Activated CD8-positive, alpha-beta memory T cell treated with anti-CD3 and anti-CD28 coated beads, Interleukin-2, amount 10 ng/mL, durations not matched to agents 7 days and 5 days (primary cell): ENCODE measurements around the gene TP53BP2. TPM values are rescaled to one million over a fixed set of nuclear protein-coding genes. Genes with fewer than 3 reads are reported as not detected.
"Not testable (repeated sequence)": the region's sequence is repeated elsewhere in the genome, so short reads cannot be mapped to it uniquely, and the experiment has no call there.

Experiments
- ATAC-seq: fragments of 150-1000 bp; cut with Tn5 transposase; one replicate; pipeline ENCODE4 v1.10.0; 2021; ENCODE audit warnings: moderate library complexity
- CTCF ChIA-PET: fragments of 350-600 bp; sonication (Branson Sonifier 250); formaldehyde crosslinking; loops from one replicate; lab custom pipeline; 2021; ENCODE audit warnings: antibody characterized with exemption; lab: Charles Lee
- DNase-seq: peaks from one replicate; pipeline ENCODE4 v3.0.0-alpha.2; 2020
- H3K27ac Mint-ChIP-seq: one replicate; pipeline ENCODE4 v1.8.0; 2021; ENCODE audit warnings: mild to moderate bottlenecking, mixed read lengths
- H3K27me3 Mint-ChIP-seq: one replicate; pipeline ENCODE4 v1.8.0; 2021; ENCODE audit warnings: mixed read lengths
- H3K36me3 Mint-ChIP-seq: one replicate; pipeline ENCODE4 v1.8.0; 2021; ENCODE audit warnings: mild to moderate bottlenecking, mixed read lengths
- H3K4me1 Mint-ChIP-seq: one replicate; pipeline ENCODE4 v1.8.0; 2021; ENCODE audit warnings: mixed read lengths
- H3K4me3 Mint-ChIP-seq: one replicate; pipeline ENCODE4 v1.8.0; 2021; ENCODE audit warnings: mild to moderate bottlenecking, moderate library complexity, mixed read lengths
- H3K9me3 Mint-ChIP-seq: one replicate; pipeline ENCODE4 v1.8.0; 2022; ENCODE audit warnings: low read depth, mixed read lengths
- total RNA-seq, 2 experiments: library from RNA; stranded (reverse); gene quantifications; one replicate each; pipeline ENCODE4 v1.2.3, GENCODE V29; 2021

Gene TP53BP2
- total RNA-seq, 2 experiments from 2014 or later = 35.8 to 39.6 TPM

GRCh38 chr1:223870617-223871574 is 25.1 kb upstream of the TP53BP2 start:
- Mint-ChIP-seq H3K4me3 (no peak overlapping the region), H3K9me3 (no peaks in the 10 kb centered on the region), H3K4me1 (no peaks in the 10 kb centered on the region), H3K27me3 (peaks cover 37% of the 10 kb centered on the region), H3K27ac (no peak overlapping the region), H3K36me3 (no peaks in the 10 kb centered on the region)
- DNase-seq = no peak
- no peak for ATAC-seq
- CTCF ChIA-PET = interaction anchor here (0.9 kb wide), 1 partner anchor 27 kb away, joined by 3 read pairs; no protein-coding TSS in a partner anchor

- H3K4me3 Mint-ChIP-seq, DNase-seq, CTCF ChIA-PET, H3K4me1 Mint-ChIP-seq, H3K9me3 Mint-ChIP-seq, ATAC-seq, H3K36me3 Mint-ChIP-seq, H3K27ac Mint-ChIP-seq: not testable (repeated sequence)
- H3K27me3 Mint-ChIP-seq = peaks cover 54% of the 10 kb centered on the region
Measured at GRCh38 chr1:223864599-223865368, 19.0 kb upstream of the TP53BP2 start.

GRCh38 chr1:223864084-223864483 is 18.3 kb upstream of the TP53BP2 start:
- no peaks in the 10 kb centered on the region for H3K4me1 Mint-ChIP-seq
- H3K9me3 Mint-ChIP-seq = no peaks in the 10 kb centered on the region
- no peaks in the 10 kb centered on the region for H3K36me3 Mint-ChIP-seq
- ATAC-seq = no peak
- H3K27me3 Mint-ChIP-seq = peaks cover 55% of the 10 kb centered on the region
- no peak overlapping the region for H3K27ac Mint-ChIP-seq
- H3K4me3 Mint-ChIP-seq = no peak overlapping the region
- CTCF ChIA-PET = no interaction called here
- DNase-seq = no peak

GRCh38 chr1:223861904-223862303 is 16.2 kb upstream of the TP53BP2 start:
- no peaks in the 10 kb centered on the region for H3K36me3 Mint-ChIP-seq
- H3K4me1 Mint-ChIP-seq = no peaks in the 10 kb centered on the region
- DNase-seq (no peak), ATAC-seq (no peak)
- CTCF ChIA-PET = no interaction called here
- H3K9me3 Mint-ChIP-seq = no peaks in the 10 kb centered on the region
- peaks cover 40% of the 10 kb centered on the region for H3K27me3 Mint-ChIP-seq
- no peak overlapping the region for H3K27ac Mint-ChIP-seq
- no peak overlapping the region for H3K4me3 Mint-ChIP-seq

GRCh38 chr1:223860051-223860622 is 14.4 kb upstream of the TP53BP2 start:
- Mint-ChIP-seq H3K36me3 (no peaks in the 10 kb centered on the region), H3K27ac (no peak overlapping the region), H3K27me3 (peaks cover 29% of the 10 kb centered on the region), H3K4me1 (no peaks in the 10 kb centered on the region), H3K9me3 (no peaks in the 10 kb centered on the region), H3K4me3 (no peak overlapping the region)
- CTCF ChIA-PET = no interaction called here
- DNase-seq = no peak
- no peak for ATAC-seq

- H3K4me3 Mint-ChIP-seq = no peak overlapping the region
- no peaks in the 10 kb centered on the region for H3K36me3 Mint-ChIP-seq
- DNase-seq (no peak), ATAC-seq (no peak)
- CTCF ChIA-PET = no interaction called here
- no peaks in the 10 kb centered on the region for H3K9me3 Mint-ChIP-seq
- H3K4me1 Mint-ChIP-seq = no peaks in the 10 kb centered on the region
- H3K27ac Mint-ChIP-seq = no peak overlapping the region
- H3K27me3 Mint-ChIP-seq = peaks cover 29% of the 10 kb centered on the region
Measured at GRCh38 chr1:223859058-223859457, 13.3 kb upstream of the TP53BP2 start.

GRCh38 chr1:223856386-223856785 is 10.6 kb upstream of the TP53BP2 start:
- Mint-ChIP-seq H3K27ac (no peak overlapping the region), H3K36me3 (no peaks in the 10 kb centered on the region), H3K27me3 (peaks cover 24% of the 10 kb centered on the region), H3K4me1 (peaks cover 6% of the 10 kb centered on the region), H3K4me3 (no peak overlapping the region), H3K9me3 (no peaks in the 10 kb centered on the region)
- no peak for ATAC-seq
- CTCF ChIA-PET = no interaction called here
- no peak for DNase-seq

- H3K4me1 Mint-ChIP-seq = peaks cover 7% of the 10 kb centered on the region
- DNase-seq = no peak
- peaks cover 7% of the 10 kb centered on the region for H3K36me3 Mint-ChIP-seq
- H3K4me3 Mint-ChIP-seq = no peak overlapping the region
- no peak for ATAC-seq
- CTCF ChIA-PET = interaction anchor here (0.7 to 1.0 kb wide), 2 partner anchors 33 to 42 kb away, joined by 3 to 4 read pairs; no protein-coding TSS in a partner anchor
- no peak overlapping the region for H3K27ac Mint-ChIP-seq
- peaks cover 4% of the 10 kb centered on the region for H3K9me3 Mint-ChIP-seq
- no peaks in the 10 kb centered on the region for H3K27me3 Mint-ChIP-seq
Measured at GRCh38 chr1:223853748-223854147, 8.0 kb upstream of the TP53BP2 start.

GRCh38 chr1:223853275-223853674 is 7.5 kb upstream of the TP53BP2 start:
- no peaks in the 10 kb centered on the region for H3K27me3 Mint-ChIP-seq
- ATAC-seq (no peak), DNase-seq (no peak)
- peaks cover 7% of the 10 kb centered on the region for H3K4me1 Mint-ChIP-seq
- CTCF ChIA-PET = interaction anchor here (0.7 to 1.0 kb wide), 2 partner anchors 33 to 41 kb away, joined by 3 to 4 read pairs; no protein-coding TSS in a partner anchor
- peaks cover 4% of the 10 kb centered on the region for H3K9me3 Mint-ChIP-seq
- peaks cover 9% of the 10 kb centered on the region for H3K36me3 Mint-ChIP-seq
- no peak overlapping the region for H3K4me3 Mint-ChIP-seq
- no peak overlapping the region for H3K27ac Mint-ChIP-seq

GRCh38 chr1:223852337-223852736 is 6.6 kb upstream of the TP53BP2 start:
- no peak for DNase-seq

GRCh38 chr1:223849352-223850254 is 3.9 kb upstream of the TP53BP2 start:
- no peak for DNase-seq
- Mint-ChIP-seq H3K4me1 (peaks cover 20% of the 10 kb centered on the region), H3K36me3 (peaks cover 13% of the 10 kb centered on the region), H3K27ac (no peak overlapping the region), H3K27me3 (no peaks in the 10 kb centered on the region), H3K4me3 (no peak overlapping the region), H3K9me3 (peaks cover 4% of the 10 kb centered on the region)
- CTCF ChIA-PET = no interaction called here
- ATAC-seq = no peak

More at GRCh38 chr1:223852337-223852736, 6.6 kb upstream of the TP53BP2 start:
- Mint-ChIP-seq H3K9me3 (peaks cover 4% of the 10 kb centered on the region), H3K27ac (no peak overlapping the region), H3K4me1 (peaks cover 14% of the 10 kb centered on the region), H3K36me3 (peaks cover 13% of the 10 kb centered on the region), H3K27me3 (no peaks in the 10 kb centered on the region), H3K4me3 (no peak overlapping the region)
- ATAC-seq = no peak
- CTCF ChIA-PET = no interaction called here

- no peak for DNase-seq
- no peak overlapping the region for H3K27ac Mint-ChIP-seq
- H3K36me3 Mint-ChIP-seq = peaks cover 15% of the 10 kb centered on the region
- no peaks in the 10 kb centered on the region for H3K27me3 Mint-ChIP-seq
- peaks cover 4% of the 10 kb centered on the region for H3K9me3 Mint-ChIP-seq
- no peak overlapping the region for H3K4me3 Mint-ChIP-seq
- CTCF ChIA-PET = interaction anchor here (0.6 kb wide), 1 partner anchor 119 kb away, joined by 4 read pairs; no protein-coding TSS in a partner anchor
- no peak for ATAC-seq
- peaks cover 25% of the 10 kb centered on the region for H3K4me1 Mint-ChIP-seq
Measured at GRCh38 chr1:223848536-223848935, 2.8 kb upstream of the TP53BP2 start.
